Calu3 (cell line): ENCODE results near the gene ZNF804B. TPM values are rescaled to one million over a fixed set of nuclear protein-coding genes. Genes with fewer than 3 reads are reported as not detected.

ENCODE experiments used
- BruUV-seq: library from RNA; stranded (reverse); fragments of 400-500 nt; replicated peaks from 2 replicates; lab custom pipeline; 2021; lab: Mats Ljungman, UMichigan
- CTCF ChIA-PET: fragments of 300-600 bp; sonication (Branson Sonifier 250); formaldehyde crosslinking; loops from one replicate; lab custom pipeline; 2022; ENCODE audit warnings: antibody characterized with exemption; lab: Charles Lee
- DNase-seq: peaks from one replicate; pipeline ENCODE4 v3.0.0; 2022
- H3K27ac Mint-ChIP-seq: one replicate; pipeline ENCODE4 v1.8.0; 2022; ENCODE audit warnings: mixed read lengths; ENCODE audit not compliant: unreplicated experiment
- H3K27me3 Mint-ChIP-seq: one replicate; pipeline ENCODE4 v1.8.0; 2022; ENCODE audit warnings: mixed read lengths; ENCODE audit not compliant: unreplicated experiment
- H3K36me3 Mint-ChIP-seq: one replicate; pipeline ENCODE4 v1.8.0; 2022; ENCODE audit warnings: mild to moderate bottlenecking, moderate library complexity, mixed read lengths; ENCODE audit not compliant: insufficient read depth, unreplicated experiment
- H3K4me1 Mint-ChIP-seq: one replicate; pipeline ENCODE4 v1.8.0; 2022; ENCODE audit warnings: mild to moderate bottlenecking, low read depth, mixed read lengths; ENCODE audit not compliant: unreplicated experiment
- H3K4me3 Mint-ChIP-seq: one replicate; pipeline ENCODE4 v1.8.0; 2022; ENCODE audit warnings: mild to moderate bottlenecking, low read depth, moderate library complexity, mixed read lengths; ENCODE audit not compliant: unreplicated experiment
- H3K9me3 Mint-ChIP-seq: one replicate; pipeline ENCODE4 v1.8.0; 2022; ENCODE audit warnings: low read depth, mixed read lengths; ENCODE audit not compliant: unreplicated experiment
- intact Hi-C: fragments of 100-400 bp; cut with micrococcal nuclease; formaldehyde crosslinking; loops from one replicate; pipeline ENCODE4 v1.10.0; 2022; ENCODE audit not compliant: unreplicated experiment
- total RNA-seq: library from RNA; stranded (reverse); gene quantifications from 2 replicates; pipeline ENCODE4 v1.2.3, GENCODE V29; 2022
- TF ChIP-seq, protein P1 (sequence below): fragments of 200-600 bp; IDR thresholded peaks from one replicate; pipeline ENCODE4 v1.8.0; 2022; ENCODE audit warnings: antibody characterized with exemption; ENCODE audit not compliant: unreplicated experiment

ZNF804B gene
- total RNA-seq, 1 experiment from 2014 or later = not detected

- no TSS peak for BruUV-seq
- Mint-ChIP-seq H3K27me3 (no peaks in the 10 kb centered on the region), H3K27ac (no peak overlapping the region), H3K4me3 (no peak overlapping the region), H3K36me3 (no peaks in the 10 kb centered on the region), H3K4me1 (no peaks in the 10 kb centered on the region), H3K9me3 (no peaks in the 10 kb centered on the region)
- intact Hi-C loops = no loop called here
- TF ChIP-seq, protein P1, sequence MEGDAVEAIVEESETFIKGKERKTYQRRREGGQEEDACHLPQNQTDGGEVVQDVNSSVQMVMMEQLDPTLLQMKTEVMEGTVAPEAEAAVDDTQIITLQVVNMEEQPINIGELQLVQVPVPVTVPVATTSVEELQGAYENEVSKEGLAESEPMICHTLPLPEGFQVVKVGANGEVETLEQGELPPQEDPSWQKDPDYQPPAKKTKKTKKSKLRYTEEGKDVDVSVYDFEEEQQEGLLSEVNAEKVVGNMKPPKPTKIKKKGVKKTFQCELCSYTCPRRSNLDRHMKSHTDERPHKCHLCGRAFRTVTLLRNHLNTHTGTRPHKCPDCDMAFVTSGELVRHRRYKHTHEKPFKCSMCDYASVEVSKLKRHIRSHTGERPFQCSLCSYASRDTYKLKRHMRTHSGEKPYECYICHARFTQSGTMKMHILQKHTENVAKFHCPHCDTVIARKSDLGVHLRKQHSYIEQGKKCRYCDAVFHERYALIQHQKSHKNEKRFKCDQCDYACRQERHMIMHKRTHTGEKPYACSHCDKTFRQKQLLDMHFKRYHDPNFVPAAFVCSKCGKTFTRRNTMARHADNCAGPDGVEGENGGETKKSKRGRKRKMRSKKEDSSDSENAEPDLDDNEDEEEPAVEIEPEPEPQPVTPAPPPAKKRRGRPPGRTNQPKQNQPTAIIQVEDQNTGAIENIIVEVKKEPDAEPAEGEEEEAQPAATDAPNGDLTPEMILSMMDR = no peak
- CTCF ChIA-PET = no interaction called here
- no peak for DNase-seq
These were observed 2.7 kb upstream of the ZNF804B start for GRCh38 chr7:88756802-88757201.

DNA sequence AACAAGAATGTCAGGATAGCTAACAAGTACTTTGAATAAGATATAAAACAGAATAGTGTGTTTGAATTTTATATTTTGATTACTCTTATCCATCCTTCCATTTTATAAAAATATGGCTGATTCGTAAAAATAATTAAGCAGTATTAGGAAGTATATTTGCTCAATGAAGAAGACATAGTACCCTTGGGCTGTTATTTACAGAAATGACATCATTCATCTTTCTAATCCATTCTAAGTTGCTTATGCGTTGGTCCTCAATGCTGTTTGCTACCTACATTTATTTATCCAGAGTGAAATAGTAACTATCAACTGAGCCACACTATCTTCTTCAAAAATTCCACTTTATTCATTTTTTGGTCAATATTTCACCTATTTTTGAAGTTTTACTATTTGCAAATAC, 2.1 kb upstream of the ZNF804B start:
- Mint-ChIP-seq H3K9me3 (no peaks in the 10 kb centered on the region), H3K4me3 (no peak overlapping the region), H3K27ac (no peak overlapping the region), H3K36me3 (no peaks in the 10 kb centered on the region), H3K4me1 (no peaks in the 10 kb centered on the region), H3K27me3 (no peaks in the 10 kb centered on the region)
- CTCF ChIA-PET = no interaction called here
- BruUV-seq = no TSS peak
- DNase-seq = no peak
- TF ChIP-seq, protein P1 = no peak
- intact Hi-C loops = no loop called here

- H3K27me3 Mint-ChIP-seq = no peaks in the 10 kb centered on the region
These were observed 895 bp upstream of the ZNF804B start for GRCh38 chr7:88758381-88759229.

GRCh38 chr7:88760136-88760515, 626 bp downstream of the ZNF804B start:
- Mint-ChIP-seq H3K27ac (no peak overlapping the region), H3K4me3 (no peak overlapping the region), H3K27me3 (no peaks in the 10 kb centered on the region), H3K9me3 (no peaks in the 10 kb centered on the region), H3K36me3 (no peaks in the 10 kb centered on the region), H3K4me1 (no peaks in the 10 kb centered on the region)
- TF ChIP-seq, protein P1 = no peak
- DNase-seq = no peak
- CTCF ChIA-PET = no interaction called here
- intact Hi-C loops = no loop called here
- BruUV-seq = no TSS peak

More at GRCh38 chr7:88758381-88759229, 895 bp upstream of the ZNF804B start:
- intact Hi-C loops = no loop called here
- H3K9me3 Mint-ChIP-seq = no peaks in the 10 kb centered on the region
- CTCF ChIA-PET = no interaction called here
- no TSS peak for BruUV-seq
- H3K4me1 Mint-ChIP-seq = no peaks in the 10 kb centered on the region
- peak; percentile 7 for DNase-seq
- no peaks in the 10 kb centered on the region for H3K36me3 Mint-ChIP-seq
- H3K4me3 Mint-ChIP-seq = peak overlapping the region; percentile 58
- no peak overlapping the region for H3K27ac Mint-ChIP-seq
- TF ChIP-seq, protein P1 = no peak
